RWPE1 (cell line): ENCODE measurements around the gene PRR35.

Experiments used
- CTCF ChIA-PET: fragments of 350-600 bp; sonication (Branson Sonifier 250); formaldehyde crosslinking; extraction: SDS; loops from one replicate; lab custom pipeline; 2021; lab: Yijun Ruan, JAX
- POLR2A ChIA-PET: fragments of 400-600 bp; formaldehyde crosslinking; extraction: SDS; loops from one replicate; lab custom pipeline; 2020; ENCODE audit warnings: antibody characterized with exemption; ENCODE audit not compliant: low non-redundant PET; lab: Yijun Ruan, JAX
- DNase-seq: peaks from one replicate; pipeline ENCODE4 v3.0.0; 2012; ENCODE audit warnings: low spot score
- H3K27ac ChIP-seq: fragments of 450-650 bp; 2 replicates; pipeline ENCODE4 v1.5.1; 2017
- CTCF ChIP-seq: fragments of 450-650 bp; conservative IDR thresholded peaks from 2 replicates; pipeline ENCODE4 v1.5.1; 2017; ENCODE audit warnings: low read depth, mild to moderate bottlenecking

PRR35 gene

GRCh38 chr16:598823-599739, 38.9 kb downstream of the PRR35 start:
- no peak for TF ChIP-seq CTCF
- POLR2A ChIA-PET = no interaction called here
- H3K27ac ChIP-seq = peak overlapping the region; percentile 27; the same call in 1 of the 2 replicates
- CTCF ChIA-PET = no interaction called here
- DNase-seq = no peak

- ChIA-PET CTCF (interaction anchor here (0.6 to 1.4 kb wide), 3 partner anchors 8 to 53 kb away, joined by 3 to 5 read pairs (median 3); no protein-coding TSS in a partner anchor), POLR2A (interaction anchor here (0.6 kb wide), 1 partner anchor 75 kb away, joined by 3 read pairs; no protein-coding TSS in a partner anchor)
- peak overlapping the region; percentile 46 for H3K27ac ChIP-seq
- DNase-seq = no peak
- TF ChIP-seq CTCF = peak; percentile 26
Measured at GRCh38 chr16:600781-601180, 40.6 kb downstream of the PRR35 start.

- H3K27ac ChIP-seq = no peak overlapping the region
- no peak for DNase-seq
- TF ChIP-seq CTCF = no peak
- ChIA-PET CTCF (no interaction called here), POLR2A (no interaction called here)
Measured at GRCh38 chr16:603933-604332, 43.7 kb downstream of the PRR35 start.

- H3K27ac ChIP-seq = no peak overlapping the region
- POLR2A ChIA-PET = no interaction called here
- CTCF ChIA-PET = no interaction called here
- TF ChIP-seq CTCF = no peak
- DNase-seq = no peak
Measured at GRCh38 chr16:606656-607307, 46.6 kb downstream of the PRR35 start.

- 0 out of 2 replicates have a peak overlapping the region, but pooled peaks have one; percentile 4 for H3K27ac ChIP-seq
- ChIA-PET POLR2A (no interaction called here), CTCF (no interaction called here)
- no peak for TF ChIP-seq CTCF
- DNase-seq = no peak
Measured at GRCh38 chr16:608019-608418, 47.8 kb downstream of the PRR35 start.

- POLR2A ChIA-PET = no interaction called here
- H3K27ac ChIP-seq = peak overlapping the region; percentile 81
- TF ChIP-seq CTCF = no peak
- CTCF ChIA-PET = interaction anchor here (0.6 to 1.1 kb wide), 2 partner anchors 9 to 83 kb away, joined by 3 read pairs; no protein-coding TSS in a partner anchor
- no peak for DNase-seq
Measured at GRCh38 chr16:609316-609715, 49.1 kb downstream of the PRR35 start.
